ENCODE results near the gene LUZP2. TPM values are rescaled to one million over a fixed set of nuclear protein-coding genes. Genes with fewer than 3 reads are reported as not detected.

Gene LUZP2
- polyA plus RNA-seq, 1 donor (not counting 4 experiments of a cell fraction or from before 2014, with no cell fraction given), result 0.08 TPM

GRCh38 chr11:24619900-24620299 is 123.0 kb downstream of the LUZP2 start:
- Histone ChIP-seq H2AFZ (ENCODE audit: control insufficient read depth, low read length) (no peak overlapping the region), H3K9me1 (ENCODE audit: control insufficient read depth, extremely low read depth, insufficient read depth, low read length) (no peaks in the 10 kb centered on the region), H3K27me3 (ENCODE audit: control insufficient read depth, extremely low read depth, insufficient read depth, low read length) (no peaks in the 10 kb centered on the region), H3K9ac (ENCODE audit: control insufficient read depth, extremely low read depth, insufficient read depth, low read length) (no peak overlapping the region), H4K20me1 (ENCODE audit: control insufficient read depth, extremely low read depth, insufficient read depth, low read length) (no peaks in the 10 kb centered on the region), H3K79me2 (ENCODE audit: control insufficient read depth, insufficient read depth, low read length) (no peaks in the 10 kb centered on the region), H3K9me3 (ENCODE audit: control insufficient read depth, low read depth, low read length) (no peaks in the 10 kb centered on the region), H3K4me2 (ENCODE audit: control insufficient read depth, extremely low read depth, insufficient read depth, low read depth, low read length) (no peak overlapping the region), H3K36me3 (ENCODE audit: control insufficient read depth in 2 of 2, extremely low read depth in 1 of 2, insufficient read depth in 2 of 2, low read length in 2 of 2) (no peaks in the 10 kb centered on the region), H3K4me3 (ENCODE audit: control insufficient read depth in 2 of 3, extremely low read depth in 1 of 3, insufficient read depth in 2 of 3, low read depth in 1 of 3, low read length in 3 of 3) (no peak overlapping the region), H3K27ac (ENCODE audit: control insufficient read depth, insufficient read depth, low read length) (no peak overlapping the region), H3K4me1 (ENCODE audit: control insufficient read depth, extremely low read depth, insufficient read depth, low read length) (no peaks in the 10 kb centered on the region)
- TF ChIP-seq CTCF (optimal IDR thresholded peaks at IDR 0.05 in 1 of 3, IDR thresholded peaks at IDR 0.05 in 1 of 3, conservative IDR thresholded peaks at IDR 0.05 in 1 of 3; ENCODE audit: extremely low read depth in 1 of 3, insufficient read depth in 2 of 3, low read length in 3 of 3) (no peak), EZH2 (IDR thresholded peaks at IDR 0.05; ENCODE audit: low read length) (no peak)
- dilution Hi-C loops (cut with MboI; ENCODE audit: extremely low pct_ligation_motif_present, low sequenced_read_pairs), result no loop called here
- DNase-seq (ENCODE audit: low read depth, low spot score) (no peak), FAIRE-seq (no peak)

- Histone ChIP-seq H3K4me1 (ENCODE audit: control insufficient read depth, extremely low read depth, insufficient read depth, low read length) (no peaks in the 10 kb centered on the region), H2AFZ (ENCODE audit: control insufficient read depth, low read length) (no peak overlapping the region), H3K27ac (ENCODE audit: control insufficient read depth, insufficient read depth, low read length) (no peak overlapping the region), H3K27me3 (ENCODE audit: control insufficient read depth, extremely low read depth, insufficient read depth, low read length) (no peaks in the 10 kb centered on the region), H3K4me3 (ENCODE audit: control insufficient read depth in 2 of 3, extremely low read depth in 1 of 3, insufficient read depth in 2 of 3, low read depth in 1 of 3, low read length in 3 of 3) (no peak overlapping the region), H3K9me1 (ENCODE audit: control insufficient read depth, extremely low read depth, insufficient read depth, low read length) (no peaks in the 10 kb centered on the region), H3K4me2 (ENCODE audit: control insufficient read depth, extremely low read depth, insufficient read depth, low read depth, low read length) (no peak overlapping the region), H4K20me1 (ENCODE audit: control insufficient read depth, extremely low read depth, insufficient read depth, low read length) (no peaks in the 10 kb centered on the region), H3K79me2 (ENCODE audit: control insufficient read depth, insufficient read depth, low read length) (no peaks in the 10 kb centered on the region), H3K9ac (ENCODE audit: control insufficient read depth, extremely low read depth, insufficient read depth, low read length) (no peak overlapping the region), H3K9me3 (ENCODE audit: control insufficient read depth, low read depth, low read length) (no peaks in the 10 kb centered on the region), H3K36me3 (ENCODE audit: control insufficient read depth in 2 of 2, extremely low read depth in 1 of 2, insufficient read depth in 2 of 2, low read length in 2 of 2) (no peaks in the 10 kb centered on the region)
- no peak for DNase-seq (ENCODE audit: low read depth, low spot score)
- dilution Hi-C loops (cut with MboI; ENCODE audit: extremely low pct_ligation_motif_present, low sequenced_read_pairs), result no loop called here
- TF ChIP-seq EZH2 (IDR thresholded peaks at IDR 0.05; ENCODE audit: low read length) (no peak), CTCF (optimal IDR thresholded peaks at IDR 0.05 in 1 of 3, IDR thresholded peaks at IDR 0.05 in 1 of 3, conservative IDR thresholded peaks at IDR 0.05 in 1 of 3; ENCODE audit: extremely low read depth in 1 of 3, insufficient read depth in 2 of 3, low read length in 3 of 3) (no peak)
- FAIRE-seq, result no peak
Observed at GRCh38 chr11:24622262-24622661, 125.4 kb downstream of the LUZP2 start.
